Epidermal melanocyte (primary cell): ENCODE measurements around the gene PHOSPHO2.

ENCODE experiments used
- DNase-seq: peaks from one replicate; pipeline ENCODE4 v3.0.0; 2011; ENCODE audit warnings: low spot score; ENCODE audit not compliant: insufficient read length

Gene PHOSPHO2

GRCh38 chr2:169715379-169716237, 21.3 kb downstream of the PHOSPHO2 start:
- no peak for DNase-seq

GRCh38 chr2:169716238-169716886, 22.1 kb downstream of the PHOSPHO2 start:
- DNase-seq = no peak

- no peak for DNase-seq
These were observed 22.8 kb downstream of the PHOSPHO2 start for GRCh38 chr2:169716938-169717690.

GRCh38 chr2:169717691-169718063, 23.4 kb downstream of the PHOSPHO2 start:
- no peak for DNase-seq

- DNase-seq = no peak
These were observed 24.7 kb downstream of the PHOSPHO2 start for GRCh38 chr2:169718930-169719504.

GRCh38 chr2:169721016-169721415, 26.7 kb downstream of the PHOSPHO2 start:
- DNase-seq = no peak

GRCh38 chr2:169727065-169727464, 32.8 kb downstream of the PHOSPHO2 start:
- no peak for DNase-seq

GRCh38 chr2:169729274-169729605, 35.0 kb downstream of the PHOSPHO2 start:
- no peak for DNase-seq

GRCh38 chr2:169732075-169732474, 37.8 kb downstream of the PHOSPHO2 start:
- no peak for DNase-seq

- no peak for DNase-seq
These were observed 38.5 kb downstream of the PHOSPHO2 start for GRCh38 chr2:169732583-169733358.

- DNase-seq = no peak
These were observed 40.0 kb downstream of the PHOSPHO2 start for GRCh38 chr2:169734169-169734847.

- DNase-seq = no peak
These were observed 41.4 kb downstream of the PHOSPHO2 start for GRCh38 chr2:169735623-169736022.

GRCh38 chr2:169736902-169737301, 42.6 kb downstream of the PHOSPHO2 start:
- no peak for DNase-seq

- DNase-seq = no peak
These were observed 44.4 kb downstream of the PHOSPHO2 start for GRCh38 chr2:169738566-169739229.

- DNase-seq = no peak
These were observed 45.1 kb downstream of the PHOSPHO2 start for GRCh38 chr2:169739351-169739750.

- DNase-seq = no peak
These were observed 49.3 kb downstream of the PHOSPHO2 start for GRCh38 chr2:169743549-169743948.

GRCh38 chr2:169746240-169746639, 52.0 kb downstream of the PHOSPHO2 start:
- DNase-seq = no peak

GRCh38 chr2:169748319-169748718, 54.0 kb downstream of the PHOSPHO2 start:
- no peak for DNase-seq
